Testis (tissue), 5 donors: Measurements from ENCODE around the gene KCNE3. TPM values are rescaled to one million over a fixed set of nuclear protein-coding genes. Genes with fewer than 3 reads are reported as not detected.

Experiments
- DNase-seq: peaks from one replicate; pipeline ENCODE4 v3.0.0-alpha.2; 2019
- H3K27ac ChIP-seq, 2 donors: fragments of 200-600 bp; sonication (generic); one replicate each; pipeline ENCODE4 v1.5.1; 2019
- H3K27me3 ChIP-seq: fragments of 200-600 bp; sonication (generic); one replicate; pipeline ENCODE4 v1.5.1; 2019
- H3K36me3 ChIP-seq: fragments of 200-600 bp; sonication (generic); one replicate; pipeline ENCODE4 v1.5.1; 2017; ENCODE audit warnings: low read depth; ENCODE audit errors: missing control alignments
- H3K4me1 ChIP-seq: fragments of 200-600 bp; sonication (generic); one replicate; pipeline ENCODE4 v1.5.1; 2019
- H3K4me3 ChIP-seq, 2 donors: fragments of 200-600 bp; sonication (generic); one replicate each; pipeline ENCODE4 v1.5.1; 2017 to 2019
- H3K9me3 ChIP-seq: fragments of 200-600 bp; sonication (generic); one replicate; pipeline ENCODE4 v1.5.1; 2017
- CTCF ChIP-seq, 3 experiments: fragments of 450-650 bp in 2 of 3; fragments of 200-600 bp in 1 of 3; sonication (generic) in 1 of 3; IDR thresholded peaks; one replicate each; pipeline ENCODE4 v1.5.1; 2016 to 2019; ENCODE audit warnings: antibody characterized with exemption in 3 of 3, mild to moderate bottlenecking in 2 of 3, moderate library complexity in 1 of 3
- POLR2A ChIP-seq: fragments of 450-650 bp; IDR thresholded peaks from one replicate; pipeline ENCODE4 v1.6.1; 2017; ENCODE audit warnings: antibody characterized with exemption, mild to moderate bottlenecking, moderate library complexity
- WGBS, 2 donors: methylation state at CpG; one replicate each; pipeline ENCODE4 v1.1.5; 2018; 5-methylcytosine and 5-hydroxymethylcytosine counted together
- intact Hi-C: fragments of 100-400 bp; cut with DNase I; formaldehyde crosslinking; loops from one replicate; pipeline ENCODE4 v1.15.1; 2023; ENCODE audit warnings: low total_unique reads
- long read RNA-seq, 2 donors: transcript quantifications; one replicate each; lab custom pipeline, GENCODE V29; 2026
- polyA plus RNA-seq: library from polyadenylated mRNA; stranded (reverse); fragments of 350-450 nt; fragmentation: Illumina TruSeq; extraction: RNeasy Lipid Tissue Mini Kit (QIAGEN cat#74804); gene quantifications from one replicate; pipeline ENCODE4 v1.2.3, GENCODE V29; 2014; ENCODE audit warnings: low read depth, low replicate concordance; ENCODE audit not compliant: insufficient read depth
- total RNA-seq, 2 donors: library from RNA; depleted of rRNA; stranded (reverse); fragments of >200 nt; gene quantifications; one replicate each; pipeline ENCODE4 v1.2.3, GENCODE V29; 2016

Gene KCNE3
- 1 to 10 TPM; 4.0 to 4.1 TPM for total RNA-seq
- polyA plus RNA-seq, result 3.3 TPM
- long read RNA-seq, donor 1, partial matches to known transcripts, result 0 of 4 reads
- long read RNA-seq, donor 1, other reads (novel, unspliced or antisense), result 0 of 4 reads
- long read RNA-seq, donor 2, partial matches to known transcripts, result 0 of 2 reads
- long read RNA-seq, donor 2, other reads (novel, unspliced or antisense), result 0 of 2 reads

GRCh38 chr11:74466916-74467885, at the start of gene KCNE3:
KCNE3 (minus strand) TSS chr11:74467549; CDS start chr11:74457563, 9,986 bp downstream.
- intact Hi-C loops, result no loop called here
- H3K27ac ChIP-seq, result peak within 1 kb of the TSS in 1 of 2 donors; percentile 57
- DNase-seq, result peak; percentile 67

GRCh38 chr11:74507582-74507981, 40.2 kb upstream of the KCNE3 start:
- Histone ChIP-seq H3K27ac (no peak overlapping the region), H3K9me3 (no peaks in the 10 kb centered on the region), H3K27me3 (no peaks in the 10 kb centered on the region), H3K36me3 (no peaks in the 10 kb centered on the region), H3K4me3 (no peak overlapping the region), H3K4me1 (no peaks in the 10 kb centered on the region)
- TF ChIP-seq CTCF (IDR thresholded peaks at IDR 0.05), result no peak
- intact Hi-C loops, result no loop called here
- DNase-seq, result no peak
- 92 to 94% methylated on average over 2 of the region's 2 CpGs for WGBS, 2 donors

More at GRCh38 chr11:74466916-74467885, at the start of gene KCNE3:
- Histone ChIP-seq H3K4me1 (peaks cover 14% of the 10 kb centered on the region), H3K4me3 (peak within 1 kb of the TSS; percentile 55 to 66), H3K9me3 (no peaks in the 10 kb centered on the region), H3K36me3 (no peaks in the 10 kb centered on the region), H3K27me3 (no peaks in the 10 kb centered on the region)
- no peak for TF ChIP-seq CTCF (IDR thresholded peaks at IDR 0.05)
- TF ChIP-seq POLR2A, result no peak
- WGBS, 2 donors, result 0 to 3% methylated on average over 16 to 61 of the region's 62 CpGs

GRCh38 chr11:74506823-74507222, 39.5 kb upstream of the KCNE3 start:
- TF ChIP-seq POLR2A, result no peak
- no peak for TF ChIP-seq CTCF (IDR thresholded peaks at IDR 0.05)
- Histone ChIP-seq H3K4me1 (no peaks in the 10 kb centered on the region), H3K4me3 (no peak overlapping the region), H3K27me3 (no peaks in the 10 kb centered on the region), H3K9me3 (no peaks in the 10 kb centered on the region), H3K27ac (no peak overlapping the region), H3K36me3 (no peaks in the 10 kb centered on the region)
- WGBS, 2 donors, result 80 to 92% methylated on average over 1 of the region's 1 CpG
- no peak for DNase-seq
- intact Hi-C loops, result no loop called here

GRCh38 chr11:74505911-74506310, 38.6 kb upstream of the KCNE3 start:
- Histone ChIP-seq H3K9me3 (no peaks in the 10 kb centered on the region), H3K36me3 (no peaks in the 10 kb centered on the region), H3K27me3 (no peaks in the 10 kb centered on the region), H3K4me1 (no peaks in the 10 kb centered on the region), H3K27ac (no peak overlapping the region), H3K4me3 (no peak overlapping the region)
- TF ChIP-seq CTCF (IDR thresholded peaks at IDR 0.05) (no peak), POLR2A (no peak)
- DNase-seq, result no peak
- intact Hi-C loops, result no loop called here
- WGBS, 2 donors, result 63 to 73% methylated on average over 4 of the region's 4 CpGs
